GM12892 (cell line): ENCODE measurements around the gene ERBB4.

Experiments used
- POLR2A ChIP-seq: IDR thresholded peaks from 2 replicates; pipeline ENCODE4 v1.6.1; 2011; ENCODE audit warnings: low read depth, low read length, control low read depth
- TAF1 ChIP-seq: IDR thresholded peaks from 2 replicates; pipeline ENCODE4 v1.6.1; 2011; ENCODE audit warnings: low read depth, mild to moderate bottlenecking, control low read depth, low read length, borderline replicate concordance

DNA sequence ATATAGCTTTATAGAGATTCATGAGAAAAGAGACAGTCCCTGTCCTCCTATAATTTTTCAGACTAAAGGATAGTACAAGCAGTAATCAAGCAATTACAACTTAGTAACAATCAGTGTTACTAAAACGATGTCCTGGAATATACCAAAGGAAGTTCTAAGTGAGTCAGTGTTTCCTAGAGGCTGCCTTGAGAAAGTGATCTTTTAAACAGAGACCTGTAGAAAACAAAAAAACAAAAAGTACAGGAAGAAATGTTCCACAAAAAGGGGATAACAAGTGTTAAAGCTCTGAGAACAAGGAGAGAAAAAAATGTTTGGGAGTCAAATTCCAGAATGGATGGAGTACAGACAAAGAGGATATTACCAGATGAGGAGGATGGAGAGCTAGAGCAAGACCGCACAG is 556.4 kb downstream of the ERBB4 start:
- TF ChIP-seq TAF1 (no peak), POLR2A (no peak)
